ENCODE results near the gene AKAP11. TPM values are rescaled to one million over a fixed set of nuclear protein-coding genes. Genes with fewer than 3 reads are reported as not detected.
A peak's percentile ranks its signal among the peaks of the same experiment; 100 is the strongest.

Gene AKAP11
- total and polyA plus RNA-seq, 2 of the 13 experiments (the other 11 are each of a cell fraction or from before 2014, with no cell fraction given), result 7.2 to 9.8 TPM

DNA sequence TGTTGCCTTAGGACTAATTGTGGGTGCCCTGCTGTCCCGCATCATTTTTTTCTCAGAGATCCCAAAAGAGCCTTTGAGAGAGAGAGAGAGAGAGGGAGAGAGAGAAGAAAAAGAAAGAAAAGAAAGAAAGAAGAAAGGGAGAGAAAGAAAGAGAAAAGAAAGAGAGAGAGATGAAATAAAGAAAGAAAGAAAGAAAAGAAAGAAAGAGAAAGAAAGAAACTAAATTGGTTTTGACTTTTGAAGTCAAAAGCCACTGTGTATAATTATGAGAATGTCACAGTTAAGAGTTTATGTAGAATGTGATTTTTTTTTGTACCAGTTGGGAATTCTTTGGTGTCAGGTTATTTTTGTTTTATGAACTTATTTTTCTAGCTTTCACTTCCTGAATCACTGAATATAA is 43.4 kb upstream of the AKAP11 start:
- no peak for FAIRE-seq
- H3K27ac ChIP-seq (ENCODE audit: extremely low read length, insufficient read depth, low read length), result no peak overlapping the region
- H3K36me3 ChIP-seq (replicated peaks in 1 of 2; ENCODE audit: control insufficient read depth in 1 of 2, insufficient read depth in 2 of 2, low read length in 2 of 2), result no peaks in the 10 kb centered on the region
- in situ Hi-C loops (cut with HindIII; ENCODE audit: extremely low pct_ligation_motif_present, low pct_unique_long_range_greater_than_20kb), result no loop called here
- no peak overlapping the region for H3K4me2 ChIP-seq (ENCODE audit: low read depth, low read length)
- no peaks in the 10 kb centered on the region for H3K9me3 ChIP-seq (ENCODE audit: low read length)
- ChIA-PET POLR2A (no interaction called here), CTCF (ENCODE audit: low intra/inter-chr PET ratio, low total read pairs) (no interaction called here)
- H2AFZ ChIP-seq (ENCODE audit: low read length), result no peak overlapping the region
- no peak overlapping the region for H3K4me3 ChIP-seq (replicated peaks in 1 of 3; ENCODE audit: insufficient read depth in 1 of 3, low read depth in 2 of 3, low read length in 3 of 3)
- WGBS (ENCODE audit: low lambda C conversion rate), result 96% methylated on average over 1 of the region's 1 CpG
- BruUV-seq (replicated peaks), result no TSS peak
- H4K20me1 ChIP-seq (ENCODE audit: insufficient read depth, low read length), result no peaks in the 10 kb centered on the region
- H3K79me2 ChIP-seq (ENCODE audit: insufficient read depth, low read length), result no peaks in the 10 kb centered on the region
- H3K4me1 ChIP-seq (ENCODE audit: insufficient read depth, low read length), result 0 out of 2 replicates have a peak, but pooled peaks cover 8% of the 10 kb centered on the region
- TF ChIP-seq ZNF569 (CRISPR knock-in tag; IDR thresholded peaks at IDR 0.05; ENCODE audit: borderline replicate concordance) (no peak), U2AF2 (IDR thresholded peaks at IDR 0.05; ENCODE audit: low read depth, low read length) (0 out of 2 replicates have a peak, but pooled peaks have one; percentile 77)
- no peak overlapping the region for H3K9ac ChIP-seq (ENCODE audit: insufficient read depth, low read depth, low read length)
- H3K27me3 ChIP-seq (ENCODE audit: control insufficient read depth in 1 of 2, insufficient read depth in 2 of 2, low read length in 2 of 2), result no peaks in the 10 kb centered on the region
- DNase-seq (ENCODE audit: low spot score), result no peak
- intact Hi-C loops (cut with micrococcal nuclease; ENCODE audit: unreplicated experiment), result no loop called here
- ATAC-seq, result no peak

DNA sequence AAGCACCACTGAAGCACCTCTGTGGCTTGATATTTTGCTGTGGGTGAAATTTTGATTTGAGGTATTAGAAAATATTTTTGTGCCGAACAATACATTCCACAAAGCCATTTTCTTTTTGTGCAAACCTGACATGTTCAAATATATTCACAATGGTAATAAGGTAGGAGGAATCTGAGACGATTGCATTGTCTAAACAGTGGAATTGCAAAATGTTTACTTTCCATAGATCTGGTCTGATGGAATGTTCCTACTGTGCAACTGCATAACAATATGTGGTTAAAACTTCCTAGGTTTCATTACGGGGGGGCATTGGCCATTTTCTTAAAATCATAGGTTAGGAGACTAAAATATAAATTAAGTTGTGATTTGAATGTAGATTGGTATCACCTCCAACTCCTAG is 42.7 kb upstream of the AKAP11 start:
- no peaks in the 10 kb centered on the region for H3K79me2 ChIP-seq (ENCODE audit: insufficient read depth, low read length)
- H3K36me3 ChIP-seq (replicated peaks in 1 of 2; ENCODE audit: control insufficient read depth in 1 of 2, insufficient read depth in 2 of 2, low read length in 2 of 2), result no peaks in the 10 kb centered on the region
- in situ Hi-C loops (cut with HindIII; ENCODE audit: extremely low pct_ligation_motif_present, low pct_unique_long_range_greater_than_20kb), result no loop called here
- H3K9me3 ChIP-seq (ENCODE audit: low read length), result no peaks in the 10 kb centered on the region
- no peak overlapping the region for H3K4me2 ChIP-seq (ENCODE audit: low read depth, low read length)
- 0 out of 2 replicates have a peak, but pooled peaks cover 8% of the 10 kb centered on the region for H3K4me1 ChIP-seq (ENCODE audit: insufficient read depth, low read length)
- 1% methylated on average over 3 of the region's 3 CpGs for WGBS (ENCODE audit: low lambda C conversion rate)
- BruUV-seq (replicated peaks), result no TSS peak
- intact Hi-C loops (cut with micrococcal nuclease; ENCODE audit: unreplicated experiment), result no loop called here
- H3K27me3 ChIP-seq (ENCODE audit: control insufficient read depth in 1 of 2, insufficient read depth in 2 of 2, low read length in 2 of 2), result no peaks in the 10 kb centered on the region
- no peak overlapping the region for H2AFZ ChIP-seq (ENCODE audit: low read length)
- POLR2A ChIA-PET, result no interaction called here
- ATAC-seq (peak; percentile 64; the same call in 2 of the 3 replicates), DNase-seq (ENCODE audit: low spot score) (peak; percentile 30), FAIRE-seq (peak; percentile 8)
- no peaks in the 10 kb centered on the region for H4K20me1 ChIP-seq (ENCODE audit: insufficient read depth, low read length)
- CTCF ChIA-PET (ENCODE audit: low intra/inter-chr PET ratio, low total read pairs), result no interaction called here
- H3K9ac ChIP-seq (ENCODE audit: insufficient read depth, low read depth, low read length), result no peak overlapping the region
- no peak overlapping the region for H3K4me3 ChIP-seq (replicated peaks in 1 of 3; ENCODE audit: insufficient read depth in 1 of 3, low read depth in 2 of 3, low read length in 3 of 3)
- no peak overlapping the region for H3K27ac ChIP-seq (ENCODE audit: extremely low read length, insufficient read depth, low read length)
- TF ChIP-seq CEBPB (IDR thresholded peaks at IDR 0.05; ENCODE audit: borderline replicate concordance, low read depth, low read length) (peak; percentile 78; the same call in 1 of the 2 replicates), ZNF33A (CRISPR knock-in tag; IDR thresholded peaks at IDR 0.05; ENCODE audit: borderline replicate concordance) (no peak), GATAD2A (CRISPR knock-in tag; IDR thresholded peaks at IDR 0.05) (0 out of 2 replicates have a peak, but pooled peaks have one; percentile 12), FOXA3 (CRISPR knock-in tag; IDR thresholded peaks at IDR 0.05) (peak; percentile 52; the same call in 1 of the 2 replicates), CEBPG (CRISPR knock-in tag; IDR thresholded peaks at IDR 0.05) (peak; percentile 53), BCL6 (CRISPR knock-in tag; IDR thresholded peaks at IDR 0.05) (peak; percentile 18; the same call in 1 of the 2 replicates), SOX13 (IDR thresholded peaks at IDR 0.05) (no peak), SOX13 (CRISPR knock-in tag; conservative IDR thresholded peaks at IDR 0.05 in 1 of 2, IDR thresholded peaks at IDR 0.05 in 1 of 2) (peak in 1 of 2 experiments; percentile 91; a peak in 2 of 4 replicates)
- TF ChIP-seq, protein P1, sequence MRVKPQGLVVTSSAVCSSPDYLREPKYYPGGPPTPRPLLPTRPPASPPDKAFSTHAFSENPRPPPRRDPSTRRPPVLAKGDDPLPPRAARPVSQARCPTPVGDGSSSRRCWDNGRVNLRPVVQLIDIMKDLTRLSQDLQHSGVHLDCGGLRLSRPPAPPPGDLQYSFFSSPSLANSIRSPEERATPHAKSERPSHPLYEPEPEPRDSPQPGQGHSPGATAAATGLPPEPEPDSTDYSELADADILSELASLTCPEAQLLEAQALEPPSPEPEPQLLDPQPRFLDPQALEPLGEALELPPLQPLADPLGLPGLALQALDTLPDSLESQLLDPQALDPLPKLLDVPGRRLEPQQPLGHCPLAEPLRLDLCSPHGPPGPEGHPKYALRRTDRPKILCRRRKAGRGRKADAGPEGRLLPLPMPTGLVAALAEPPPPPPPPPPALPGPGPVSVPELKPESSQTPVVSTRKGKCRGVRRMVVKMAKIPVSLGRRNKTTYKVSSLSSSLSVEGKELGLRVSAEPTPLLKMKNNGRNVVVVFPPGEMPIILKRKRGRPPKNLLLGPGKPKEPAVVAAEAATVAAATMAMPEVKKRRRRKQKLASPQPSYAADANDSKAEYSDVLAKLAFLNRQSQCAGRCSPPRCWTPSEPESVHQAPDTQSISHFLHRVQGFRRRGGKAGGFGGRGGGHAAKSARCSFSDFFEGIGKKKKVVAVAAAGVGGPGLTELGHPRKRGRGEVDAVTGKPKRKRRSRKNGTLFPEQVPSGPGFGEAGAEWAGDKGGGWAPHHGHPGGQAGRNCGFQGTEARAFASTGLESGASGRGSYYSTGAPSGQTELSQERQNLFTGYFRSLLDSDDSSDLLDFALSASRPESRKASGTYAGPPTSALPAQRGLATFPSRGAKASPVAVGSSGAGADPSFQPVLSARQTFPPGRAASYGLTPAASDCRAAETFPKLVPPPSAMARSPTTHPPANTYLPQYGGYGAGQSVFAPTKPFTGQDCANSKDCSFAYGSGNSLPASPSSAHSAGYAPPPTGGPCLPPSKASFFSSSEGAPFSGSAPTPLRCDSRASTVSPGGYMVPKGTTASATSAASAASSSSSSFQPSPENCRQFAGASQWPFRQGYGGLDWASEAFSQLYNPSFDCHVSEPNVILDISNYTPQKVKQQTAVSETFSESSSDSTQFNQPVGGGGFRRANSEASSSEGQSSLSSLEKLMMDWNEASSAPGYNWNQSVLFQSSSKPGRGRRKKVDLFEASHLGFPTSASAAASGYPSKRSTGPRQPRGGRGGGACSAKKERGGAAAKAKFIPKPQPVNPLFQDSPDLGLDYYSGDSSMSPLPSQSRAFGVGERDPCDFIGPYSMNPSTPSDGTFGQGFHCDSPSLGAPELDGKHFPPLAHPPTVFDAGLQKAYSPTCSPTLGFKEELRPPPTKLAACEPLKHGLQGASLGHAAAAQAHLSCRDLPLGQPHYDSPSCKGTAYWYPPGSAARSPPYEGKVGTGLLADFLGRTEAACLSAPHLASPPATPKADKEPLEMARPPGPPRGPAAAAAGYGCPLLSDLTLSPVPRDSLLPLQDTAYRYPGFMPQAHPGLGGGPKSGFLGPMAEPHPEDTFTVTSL (CRISPR knock-in tag; IDR thresholded peaks at IDR 0.05; ENCODE audit: borderline replicate concordance), result peak; percentile 27; the same call in 1 of the 2 replicates
- TF ChIP-seq, protein P2, sequence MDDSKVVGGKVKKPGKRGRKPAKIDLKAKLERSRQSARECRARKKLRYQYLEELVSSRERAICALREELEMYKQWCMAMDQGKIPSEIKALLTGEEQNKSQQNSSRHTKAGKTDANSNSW (CRISPR knock-in tag; IDR thresholded peaks at IDR 0.05; ENCODE audit: borderline replicate concordance), result no peak
